Body of pancreas (tissue), 4 donors: ENCODE results near the gene SBNO2. TPM values are rescaled to one million over a fixed set of nuclear protein-coding genes. Genes with fewer than 3 reads are reported as not detected.
A peak's percentile ranks its signal among the peaks of the same experiment; 100 is the strongest.

Experiments used
- ATAC-seq: fragments of 150-250 bp; one replicate; pipeline ENCODE4 v1.9.1; 2016
- DNase-seq, 4 donors: peaks; one replicate each; pipeline ENCODE4 v3.0.0-alpha.2; 2019
- H3K27ac ChIP-seq, 4 donors: fragments of 200-600 bp; sonication (generic); 1 replicate in 3 of 4; 2 replicates in 1 of 4; pipeline versions ENCODE4 v1.5.1 to v1.6.1; 2016 to 2019; ENCODE audit warnings: mild to moderate bottlenecking in 1 of 4, mixed read lengths in 1 of 4, moderate library complexity in 1 of 4
- H3K27me3 ChIP-seq, 2 donors: fragments of 200-600 bp; sonication (generic); one replicate each; pipeline ENCODE4 v1.6.0; 2016; ENCODE audit warnings: mild to moderate bottlenecking in 1 of 2
- H3K36me3 ChIP-seq, 2 donors: fragments of 200-600 bp; sonication (generic); replicated peaks in 1 of 2; 2 replicates each; pipeline ENCODE4 v1.5.1; 2016; ENCODE audit warnings: low read depth in 2 of 2; ENCODE audit not compliant: insufficient read depth in 1 of 2
- H3K4me1 ChIP-seq: fragments of 200-600 bp; sonication (generic); one replicate; pipeline ENCODE4 v1.6.0; 2016
- H3K4me3 ChIP-seq, 2 donors: fragments of 200-600 bp; sonication (generic); 1 replicate in 1 of 2; 2 replicates in 1 of 2; pipeline ENCODE4 v1.5.1; 2016 to 2019
- H3K9me3 ChIP-seq, 3 donors: fragments of 200-600 bp; sonication (generic); 1 replicate in 2 of 3; 2 replicates in 1 of 3; pipeline ENCODE4 v1.5.1; 2016
- CTCF ChIP-seq, 7 experiments: fragments of 450-650 bp in 4 of 7; fragments of 200-600 bp in 3 of 7; sonication (generic) in 3 of 7; IDR thresholded peaks; one replicate each; pipeline ENCODE4 v1.5.1; 2016 to 2019; ENCODE audit warnings: antibody characterized with exemption in 7 of 7
- POLR2A ChIP-seq, 3 donors: fragments of 450-650 bp; IDR thresholded peaks; one replicate each; pipeline ENCODE4 v1.6.1; 2016; ENCODE audit warnings: antibody characterized with exemption in 3 of 3, mild to moderate bottlenecking in 2 of 3
- WGBS, 2 donors: methylation state at CpG; one replicate each; pipeline ENCODE4 v1.1.5; 2017; 5-methylcytosine and 5-hydroxymethylcytosine counted together
- intact Hi-C: fragments of 100-400 bp; cut with DNase I; formaldehyde crosslinking; loops from one replicate; pipeline ENCODE4 v1.15.1; 2023
- total RNA-seq, 2 donors: library from RNA; depleted of rRNA; stranded (reverse); fragments of >200 nt; gene quantifications; one replicate each; pipeline ENCODE4 v1.1.0, GENCODE V29; 2016

The SBNO2 gene
- total RNA-seq, 2 donors from 2014 or later, result 14.0 to 30.7 TPM

GRCh38 chr19:1093811-1094553, 80.1 kb downstream of the SBNO2 start:
- Histone ChIP-seq H3K4me3 (peak overlapping the region in 1 of 2 donors; percentile 87), H3K27me3 (no peaks in the 10 kb centered on the region), H3K27ac (no peak overlapping the region), H3K9me3 (no peaks in the 10 kb centered on the region), H3K36me3 (peaks cover 2 to 11% of the 10 kb centered on the region in 2 donors), H3K4me1 (peaks cover 25% of the 10 kb centered on the region)
- ATAC-seq (no peak), DNase-seq (peak in 1 of 4 donors; percentile 5)
- TF ChIP-seq CTCF (IDR thresholded peaks at IDR 0.05) (no peak), POLR2A (IDR thresholded peaks at IDR 0.05) (no peak)
- intact Hi-C loops, result no loop called here
- whole genome bisulfite sequencing, 2 donors, result 0 to 59% methylated on average over 2 to 32 of the region's 32 CpGs

GRCh38 chr19:1093330-1093729, 80.7 kb downstream of the SBNO2 start:
- no peak for ATAC-seq
- H3K27me3 ChIP-seq, result no peaks in the 10 kb centered on the region
- H3K4me1 ChIP-seq, result peaks cover 25% of the 10 kb centered on the region
- H3K27ac ChIP-seq, result no peak overlapping the region
- TF ChIP-seq POLR2A (IDR thresholded peaks at IDR 0.05) (no peak), CTCF (IDR thresholded peaks at IDR 0.05) (no peak)
- intact Hi-C loops, result no loop called here
- H3K4me3 ChIP-seq, result no peak overlapping the region
- H3K9me3 ChIP-seq, result no peaks in the 10 kb centered on the region
- peaks cover 2 to 11% of the 10 kb centered on the region in 2 donors for H3K36me3 ChIP-seq
- DNase-seq, result no peak
- WGBS, 2 donors, result 82 to 88% methylated on average over 15 of the region's 15 CpGs

- WGBS, 2 donors, result 93 to 100% methylated on average over 1 to 19 of the region's 27 CpGs
- intact Hi-C loops, result no loop called here
- DNase-seq (no peak), ATAC-seq (no peak)
- Histone ChIP-seq H3K4me1 (peaks cover 25% of the 10 kb centered on the region), H3K27me3 (no peaks in the 10 kb centered on the region), H3K27ac (no peak overlapping the region), H3K4me3 (no peak overlapping the region), H3K36me3 (peaks cover 2 to 11% of the 10 kb centered on the region in 2 donors), H3K9me3 (no peaks in the 10 kb centered on the region)
- no peak for TF ChIP-seq CTCF (IDR thresholded peaks at IDR 0.05)
- no peak for TF ChIP-seq POLR2A (IDR thresholded peaks at IDR 0.05)
These were observed 82.4 kb downstream of the SBNO2 start for GRCh38 chr19:1091544-1092175.

- DNase-seq (no peak), ATAC-seq (no peak)
- WGBS, 2 donors, result 91 to 93% methylated on average over 21 to 38 of the region's 38 CpGs
- H3K27ac ChIP-seq, result no peak overlapping the region
- H3K4me3 ChIP-seq, result no peak overlapping the region
- H3K27me3 ChIP-seq, result no peaks in the 10 kb centered on the region
- no peaks in the 10 kb centered on the region for H3K9me3 ChIP-seq
- intact Hi-C loops, result no loop called here
- TF ChIP-seq CTCF (IDR thresholded peaks at IDR 0.05) (no peak), POLR2A (IDR thresholded peaks at IDR 0.05) (no peak)
- peaks cover 2 to 11% of the 10 kb centered on the region in 2 donors for H3K36me3 ChIP-seq
- peaks cover 25% of the 10 kb centered on the region for H3K4me1 ChIP-seq
These were observed 83.1 kb downstream of the SBNO2 start for GRCh38 chr19:1090731-1091543.
